ENCODE data around the gene APC2. TPM values are rescaled to one million over a fixed set of nuclear protein-coding genes. Genes with fewer than 3 reads are reported as not detected.

APC2 gene
- polyA plus RNA-seq, 1 donor from 2014 or later: 0.16 TPM

GRCh38 chr19:1445932-1446712 is 3.8 kb upstream of the APC2 start:
- Mint-ChIP-seq H3K36me3 (no peaks in the 10 kb centered on the region), H3K4me3 (no peak overlapping the region), H3K9me3 (no peaks in the 10 kb centered on the region), H3K27me3 (peaks cover 33% of the 10 kb centered on the region), H3K4me1 (peaks cover 10 to 11% (median 11%) of the 10 kb centered on the region in 3 donors), H3K27ac (no peak overlapping the region)

GRCh38 chr19:1446713-1447481 is 3.0 kb upstream of the APC2 start:
- Mint-ChIP-seq H3K4me3 (peak overlapping the region; percentile 30 to 65 (median 49)), H3K27ac (peak overlapping the region; percentile 23 to 90 (median 73)), H3K9me3 (no peaks in the 10 kb centered on the region), H3K4me1 (peaks cover 8 to 11% (median 9%) of the 10 kb centered on the region in 3 donors), H3K27me3 (peaks cover 34% of the 10 kb centered on the region), H3K36me3 (no peaks in the 10 kb centered on the region)

DNA sequence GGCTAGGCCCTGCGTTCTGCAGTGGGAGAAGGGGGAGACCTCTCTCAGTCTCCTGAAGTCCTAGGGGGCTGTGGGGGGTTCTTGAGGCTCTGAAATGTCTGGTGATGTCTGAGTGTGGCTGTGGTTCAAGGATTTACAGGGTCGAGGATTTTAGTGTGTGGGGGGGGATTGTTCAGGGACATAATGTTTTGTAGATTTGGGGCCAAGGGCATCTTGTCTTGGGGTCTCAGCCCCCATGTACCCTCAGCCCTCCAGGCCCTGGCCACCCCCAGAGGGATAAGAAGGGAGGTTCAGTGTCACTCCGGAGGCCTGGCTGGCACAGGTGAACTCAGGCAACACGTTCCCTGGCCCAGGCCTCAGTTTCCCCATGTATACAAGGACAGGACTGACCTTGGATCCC is 2.4 kb upstream of the APC2 start:
- Mint-ChIP-seq H3K27me3 (peaks cover 34% of the 10 kb centered on the region), H3K9me3 (no peaks in the 10 kb centered on the region), H3K4me1 (peaks cover 3 to 11% (median 8%) of the 10 kb centered on the region in 3 donors), H3K36me3 (no peaks in the 10 kb centered on the region), H3K27ac (peak overlapping the region; percentile 73 to 90 (median 73)), H3K4me3 (peak overlapping the region; percentile 30 to 63 (median 49))

GRCh38 chr19:1447944-1448343 is 2.0 kb upstream of the APC2 start:
- peak overlapping the region; percentile 63 to 90 (median 73) for H3K27ac Mint-ChIP-seq
- H3K36me3 Mint-ChIP-seq: no peaks in the 10 kb centered on the region
- H3K9me3 Mint-ChIP-seq: no peaks in the 10 kb centered on the region
- H3K4me1 Mint-ChIP-seq: peaks cover 0 to 13% (median 8%) of the 10 kb centered on the region in 3 donors
- H3K27me3 Mint-ChIP-seq: peaks cover 36% of the 10 kb centered on the region
- peak overlapping the region in 2 of 4 donors; percentile 4 to 35 for H3K4me3 Mint-ChIP-seq

DNA sequence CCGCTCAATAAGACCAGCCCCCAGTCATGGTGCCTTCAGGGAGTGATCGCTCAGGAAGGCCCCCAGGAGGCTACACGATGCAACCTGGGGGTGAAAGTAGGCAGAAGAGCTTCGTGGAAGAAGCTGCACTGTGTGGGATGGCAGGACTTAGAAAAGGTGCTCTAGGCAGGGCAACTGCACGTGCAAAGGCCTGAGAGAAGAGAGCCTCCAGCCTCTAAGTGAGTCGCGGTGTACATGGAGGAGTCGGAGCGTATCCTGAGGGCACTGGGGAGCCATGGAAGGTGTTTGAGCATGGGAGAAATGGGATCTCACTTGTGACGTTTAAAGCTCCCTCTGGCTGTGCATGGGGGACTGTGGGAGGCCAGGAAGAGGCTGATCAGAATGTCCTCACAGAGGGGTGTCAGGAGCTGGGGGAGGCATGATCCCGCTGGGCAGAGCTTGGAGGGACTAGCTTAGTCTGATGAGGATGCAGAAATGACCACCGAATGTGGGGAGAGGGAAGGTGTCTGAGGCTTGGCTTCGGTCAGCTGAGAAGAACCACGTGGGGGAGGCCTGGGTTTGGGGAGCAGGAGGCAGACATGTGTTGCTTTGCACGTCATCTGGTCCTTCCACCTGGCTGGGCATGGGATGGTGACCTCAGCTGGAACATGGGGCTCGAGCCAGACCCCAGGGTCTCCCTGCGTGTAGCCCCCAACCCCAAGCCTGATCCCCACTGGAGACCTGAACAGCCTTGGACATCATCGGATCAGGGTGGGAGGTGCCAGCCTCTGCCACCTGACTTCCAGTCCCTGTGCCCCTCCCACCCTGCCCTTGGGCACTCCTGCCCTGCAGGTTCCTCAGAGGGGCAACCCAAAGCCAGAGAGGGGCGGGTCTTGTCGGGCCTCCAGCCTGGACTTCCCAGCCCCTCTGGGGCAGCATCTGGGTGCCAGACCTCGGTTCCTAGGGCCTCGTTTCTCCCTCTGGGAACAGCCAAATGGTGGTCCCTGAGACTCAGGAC is 1.1 kb downstream of the APC2 start:
- peaks cover 9 to 17% (median 16%) of the 10 kb centered on the region in 3 donors for H3K4me1 Mint-ChIP-seq
- peak overlapping the region in 2 of 4 donors; percentile 28 to 40 for H3K4me3 Mint-ChIP-seq
- peaks cover 52% of the 10 kb centered on the region for H3K27me3 Mint-ChIP-seq
- no peaks in the 10 kb centered on the region for H3K9me3 Mint-ChIP-seq
- no peaks in the 10 kb centered on the region for H3K36me3 Mint-ChIP-seq
- H3K27ac Mint-ChIP-seq: peak overlapping the region in 2 of 3 donors; percentile 23 to 53

GRCh38 chr19:1451916-1452801 is 2.2 kb downstream of the APC2 start:
- Mint-ChIP-seq H3K27me3 (peaks cover 48% of the 10 kb centered on the region), H3K36me3 (no peaks in the 10 kb centered on the region), H3K4me1 (peaks cover 9 to 17% (median 16%) of the 10 kb centered on the region in 3 donors), H3K27ac (no peak overlapping the region), H3K4me3 (no peak overlapping the region), H3K9me3 (no peaks in the 10 kb centered on the region)

DNA sequence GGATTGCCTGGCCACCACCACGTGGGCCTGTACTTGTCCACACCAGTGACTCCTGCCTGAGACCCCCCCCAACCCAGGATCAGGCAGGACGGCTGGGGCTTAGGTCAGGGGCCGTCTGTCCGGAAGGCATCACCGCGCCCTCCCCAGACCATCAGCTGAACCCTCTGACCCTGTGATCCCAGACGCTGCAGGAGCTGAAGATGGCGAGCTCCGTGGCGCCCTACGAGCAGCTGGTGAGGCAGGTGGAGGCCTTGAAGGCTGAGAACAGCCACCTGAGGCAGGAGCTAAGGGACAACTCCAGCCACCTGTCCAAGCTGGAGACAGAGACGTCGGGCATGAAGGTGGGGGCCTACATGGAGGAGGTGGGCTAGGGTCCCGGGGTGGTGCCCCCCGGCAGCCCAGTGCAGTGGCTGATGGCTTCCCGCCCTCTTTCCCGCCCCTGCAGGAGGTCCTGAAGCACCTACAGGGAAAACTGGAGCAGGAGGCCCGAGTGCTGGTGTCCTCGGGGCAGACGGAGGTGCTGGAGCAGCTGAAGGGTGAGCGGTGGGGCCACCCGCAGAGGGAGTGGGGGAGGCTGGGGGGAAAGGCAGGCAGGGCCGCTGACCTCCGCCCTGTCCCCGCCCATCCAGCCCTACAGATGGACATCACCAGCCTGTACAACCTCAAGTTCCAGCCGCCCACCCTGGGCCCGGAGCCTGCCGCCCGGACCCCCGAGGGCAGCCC is 3.0 kb downstream of the APC2 start:
- Mint-ChIP-seq H3K4me3 (peak overlapping the region in 1 of 4 donors; percentile 49), H3K4me1 (peaks cover 9 to 17% (median 16%) of the 10 kb centered on the region in 3 donors), H3K36me3 (no peaks in the 10 kb centered on the region), H3K27me3 (peaks cover 46% of the 10 kb centered on the region), H3K27ac (no peak overlapping the region), H3K9me3 (no peaks in the 10 kb centered on the region)

DNA sequence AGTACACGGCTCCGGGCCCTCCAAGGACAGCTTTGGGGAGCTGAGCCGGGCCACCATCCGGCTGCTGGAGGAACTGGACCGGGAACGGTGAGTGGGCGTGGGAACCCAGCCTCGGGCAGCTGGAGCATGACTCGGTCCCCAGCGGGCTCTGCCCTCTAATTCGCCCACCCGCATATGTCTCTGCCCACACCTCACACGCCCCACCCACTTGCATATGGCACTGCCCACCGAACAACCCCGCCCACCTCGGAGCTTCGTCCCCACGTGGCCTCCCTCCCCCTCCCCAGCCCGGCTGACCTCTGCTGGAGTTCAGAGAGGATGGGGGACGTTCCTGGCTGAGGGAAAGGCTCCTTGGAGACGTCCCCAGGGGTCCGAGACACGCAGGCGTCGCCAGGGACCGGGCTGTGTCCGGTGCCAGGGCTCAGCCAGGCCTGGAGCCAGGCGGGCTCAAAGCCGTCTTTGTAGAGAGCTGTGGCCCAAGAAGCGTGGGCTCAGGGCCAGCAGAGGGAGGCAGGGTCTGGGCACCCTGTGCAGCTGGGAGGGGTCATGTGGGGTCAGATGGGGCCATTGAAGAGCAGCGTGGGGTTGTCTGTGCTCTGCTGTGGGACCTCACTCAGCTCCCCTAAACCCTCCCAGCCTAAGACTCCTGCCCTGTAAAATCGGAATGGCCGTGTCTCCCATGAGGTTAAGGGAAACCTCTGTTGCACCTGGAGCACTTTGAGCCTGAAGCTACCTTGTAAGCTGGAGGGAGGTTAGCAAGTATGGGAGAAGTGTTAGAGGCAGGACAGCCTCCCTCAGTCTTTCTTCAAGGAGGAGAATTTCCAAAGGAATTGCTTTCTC is 3.8 kb downstream of the APC2 start:
- H3K4me1 Mint-ChIP-seq: peaks cover 9 to 17% (median 17%) of the 10 kb centered on the region in 3 donors
- H3K27ac Mint-ChIP-seq: peak overlapping the region in 2 of 3 donors; percentile 69 to 73
- H3K4me3 Mint-ChIP-seq: peak overlapping the region in 3 of 4 donors; percentile 9 to 25 (median 23)
- H3K36me3 Mint-ChIP-seq: no peaks in the 10 kb centered on the region
- H3K9me3 Mint-ChIP-seq: no peaks in the 10 kb centered on the region
- H3K27me3 Mint-ChIP-seq: peaks cover 44% of the 10 kb centered on the region

DNA sequence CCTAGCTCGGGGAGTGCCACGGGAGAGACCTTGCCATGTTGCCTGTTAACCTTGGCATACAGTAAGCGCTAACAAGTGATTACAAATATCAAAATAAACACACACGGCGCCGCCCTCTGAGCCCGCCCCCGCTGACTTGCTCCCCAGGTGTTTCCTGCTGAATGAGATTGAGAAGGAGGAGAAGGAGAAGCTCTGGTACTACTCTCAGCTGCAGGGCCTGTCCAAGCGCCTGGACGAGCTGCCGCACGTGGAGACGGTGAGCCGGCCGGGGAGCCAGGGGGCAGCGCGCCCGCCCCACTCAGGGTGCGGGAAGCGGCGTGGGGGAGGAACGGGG is 5.0 kb downstream of the APC2 start:
- Mint-ChIP-seq H3K27me3 (peaks cover 37% of the 10 kb centered on the region), H3K4me1 (peaks cover 9 to 14% (median 12%) of the 10 kb centered on the region in 3 donors), H3K4me3 (peak overlapping the region; percentile 46 to 90 (median 74)), H3K27ac (peak overlapping the region in 2 of 3 donors; percentile 13 to 85), H3K9me3 (no peaks in the 10 kb centered on the region), H3K36me3 (no peaks in the 10 kb centered on the region)

GRCh38 chr19:1455336-1456120 is 5.6 kb downstream of the APC2 start:
- Mint-ChIP-seq H3K4me1 (peaks cover 9 to 12% (median 12%) of the 10 kb centered on the region in 3 donors), H3K36me3 (no peaks in the 10 kb centered on the region), H3K9me3 (no peaks in the 10 kb centered on the region), H3K27ac (peak overlapping the region in 2 of 3 donors; percentile 50 to 85), H3K4me3 (peak overlapping the region in 3 of 4 donors; percentile 70 to 92 (median 89)), H3K27me3 (peaks cover 34% of the 10 kb centered on the region)

DNA sequence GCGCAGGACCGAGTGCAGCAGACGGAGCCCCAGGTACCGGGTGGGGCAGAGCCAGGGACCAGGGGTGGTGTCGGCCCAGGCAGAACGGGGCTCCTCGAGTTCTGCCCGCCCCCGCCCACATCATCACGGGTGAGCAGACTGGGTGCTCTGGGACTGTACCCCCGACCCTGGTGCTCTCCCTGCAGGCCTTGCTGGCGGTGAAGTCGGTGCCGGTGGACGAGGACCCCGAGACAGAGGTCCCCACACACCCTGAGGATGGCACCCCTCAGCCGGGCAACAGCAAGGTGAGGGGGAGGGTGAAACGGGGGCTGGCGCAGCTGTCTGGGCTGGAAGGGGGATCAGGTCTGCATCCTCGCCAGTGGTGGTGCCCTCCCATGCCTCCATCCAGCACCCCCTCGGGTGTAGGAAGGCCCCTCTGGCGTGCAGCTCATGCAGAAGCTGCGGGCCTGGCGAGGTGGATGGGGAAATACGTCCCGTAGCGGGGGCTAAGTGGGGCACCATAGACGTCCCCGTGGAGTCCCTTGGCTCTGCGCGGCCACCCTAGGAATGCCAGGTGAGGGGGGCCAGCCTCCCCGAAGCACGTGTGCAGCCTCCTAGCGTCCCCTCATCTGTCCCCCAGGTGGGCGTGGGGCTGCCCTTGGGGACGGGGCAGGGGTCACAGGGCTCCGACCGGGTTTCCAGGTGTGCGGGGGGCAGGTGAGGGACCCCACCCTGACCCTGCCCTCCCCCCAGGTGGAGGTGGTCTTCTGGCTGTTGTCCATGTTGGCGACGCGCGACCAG is 6.4 kb downstream of the APC2 start:
- H3K27ac Mint-ChIP-seq: no peak overlapping the region
- peaks cover 8 to 12% (median 9%) of the 10 kb centered on the region in 3 donors for H3K4me1 Mint-ChIP-seq
- H3K4me3 Mint-ChIP-seq: no peak overlapping the region
- H3K27me3 Mint-ChIP-seq: peaks cover 26% of the 10 kb centered on the region
- no peaks in the 10 kb centered on the region for H3K9me3 Mint-ChIP-seq
- H3K36me3 Mint-ChIP-seq: no peaks in the 10 kb centered on the region
